GM19467 (cell line): ENCODE results near the gene CUEDC1.

Experiments
- ATAC-seq: cut with Tn5 transposase; IDR thresholded peaks from one replicate; pipeline ENCODE4 v1.9.1; 2021; ENCODE audit warnings: mild to moderate bottlenecking, moderate library complexity; ENCODE audit not compliant: unreplicated experiment

CUEDC1 gene

DNA sequence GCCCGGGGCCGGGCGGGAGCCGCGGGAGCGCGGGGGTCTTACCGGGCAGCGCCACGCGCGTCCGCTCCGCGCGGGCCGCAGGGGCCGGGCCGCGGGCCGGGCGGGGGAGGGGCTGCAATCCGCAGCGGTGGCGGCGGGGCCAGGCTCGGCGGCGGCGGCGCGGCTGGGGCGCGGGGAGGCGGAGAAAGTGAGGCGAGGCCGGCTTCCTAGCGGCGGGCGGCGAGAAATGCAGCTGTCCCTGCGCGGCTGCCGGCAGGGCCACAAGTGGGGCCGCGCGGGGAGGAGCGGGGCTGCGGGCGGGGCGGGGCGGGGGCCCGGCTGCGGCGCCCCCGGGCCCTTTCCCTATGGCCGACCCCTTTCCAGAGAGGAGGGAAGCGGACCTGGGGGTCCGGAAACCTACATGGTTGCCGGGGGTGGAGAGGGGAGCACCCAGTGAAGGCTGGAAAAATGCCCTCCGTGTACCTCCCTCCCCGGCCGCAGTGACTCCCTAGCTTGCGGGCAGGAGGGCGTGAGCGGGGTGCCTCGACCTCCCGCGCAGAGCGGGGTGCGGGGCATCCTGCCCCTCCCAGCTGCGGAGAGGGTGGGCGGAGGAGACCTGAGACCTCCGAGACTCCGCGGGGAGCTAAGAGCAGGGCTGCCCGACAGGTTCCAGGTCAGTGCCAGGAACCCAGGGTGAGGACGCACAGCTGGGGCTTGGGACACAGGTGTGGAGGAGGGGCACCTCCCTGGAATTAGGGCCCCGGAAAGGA is at the start of gene CUEDC1:
Gene CUEDC1 (minus strand): TSS at position 230 of the 749 bp plus-strand sequence. CDS start 69,848 bp downstream, outside the sequence.
- no peak for ATAC-seq

- no peak for ATAC-seq
These were observed 48.8 kb upstream of the CUEDC1 start for GRCh38 chr17:58004060-58004459.

DNA sequence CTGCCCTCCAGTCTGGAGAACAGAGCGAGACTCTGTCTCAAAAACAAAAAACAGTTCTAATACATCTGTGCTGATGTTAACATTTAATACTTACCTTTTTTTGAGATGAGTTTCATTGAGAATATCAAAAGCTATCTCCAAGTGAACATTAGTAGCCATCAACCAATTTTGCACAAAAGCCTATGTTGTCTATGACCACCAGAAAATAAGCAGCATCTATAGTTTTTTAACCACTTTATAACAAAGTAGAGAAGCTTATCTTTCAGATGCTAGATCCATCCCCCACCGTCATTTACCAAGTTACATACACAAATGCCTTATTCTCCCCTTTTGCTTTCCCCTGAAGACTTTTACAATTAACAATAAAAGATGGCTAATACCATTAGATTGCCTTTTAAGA is 47.8 kb upstream of the CUEDC1 start:
- no peak for ATAC-seq

GRCh38 chr17:58002154-58002948 is 47.1 kb upstream of the CUEDC1 start:
- ATAC-seq, result no peak

DNA sequence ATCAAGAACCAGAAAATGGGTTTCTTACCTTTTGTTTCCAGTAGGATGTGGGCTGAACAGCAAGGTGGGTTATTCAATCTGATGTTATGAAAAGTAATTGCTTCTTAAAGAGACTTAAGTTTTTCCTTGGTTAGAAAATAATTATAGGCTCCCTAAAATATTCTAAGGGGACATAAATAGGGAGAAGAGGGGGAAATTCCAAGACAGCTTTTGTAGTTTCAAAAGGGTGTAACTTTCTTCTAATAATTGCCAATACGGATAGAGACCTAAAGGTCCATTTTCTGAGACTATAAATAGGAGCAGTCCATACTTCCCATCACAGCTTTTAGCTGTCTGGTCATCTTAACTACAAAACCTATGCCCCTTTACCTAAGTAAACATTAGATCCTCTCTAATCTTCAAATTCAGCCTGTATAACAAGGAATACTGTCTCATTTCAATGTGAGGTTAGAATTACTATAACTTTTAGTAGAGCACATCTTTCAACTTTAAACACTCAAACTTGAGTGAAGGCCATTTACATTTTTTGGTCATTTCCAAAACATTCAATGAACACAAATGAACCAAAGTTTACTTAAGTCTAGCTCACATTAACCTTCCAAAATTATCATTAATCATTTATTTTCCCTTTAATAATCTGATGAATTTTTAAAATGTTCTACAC is 46.4 kb upstream of the CUEDC1 start:
- no peak for ATAC-seq

DNA sequence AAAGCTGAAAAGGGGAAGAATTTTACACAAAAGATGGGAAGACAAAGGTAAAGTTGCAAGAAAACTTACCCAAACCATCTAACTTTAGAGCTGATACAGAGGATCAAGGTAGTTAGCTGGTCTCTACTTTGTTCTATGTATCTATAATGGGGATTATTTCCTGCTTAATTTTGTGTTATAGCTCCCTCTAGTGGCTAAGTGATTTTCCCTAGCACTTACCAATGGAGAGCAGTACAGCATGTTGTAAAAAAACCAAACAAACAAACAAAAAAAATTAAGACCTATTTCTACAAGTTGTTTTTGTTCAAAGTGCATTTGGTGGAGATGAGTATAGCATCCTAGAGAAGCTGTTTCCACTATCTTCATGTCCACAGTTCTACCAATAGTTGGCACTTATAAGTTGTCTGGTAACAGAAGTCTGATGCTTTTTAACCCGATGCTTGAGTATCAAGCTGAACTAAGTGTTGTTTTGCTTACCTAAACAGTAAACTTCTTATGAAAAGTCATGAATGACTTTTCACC is 44.3 kb upstream of the CUEDC1 start:
- ATAC-seq, result no peak

DNA sequence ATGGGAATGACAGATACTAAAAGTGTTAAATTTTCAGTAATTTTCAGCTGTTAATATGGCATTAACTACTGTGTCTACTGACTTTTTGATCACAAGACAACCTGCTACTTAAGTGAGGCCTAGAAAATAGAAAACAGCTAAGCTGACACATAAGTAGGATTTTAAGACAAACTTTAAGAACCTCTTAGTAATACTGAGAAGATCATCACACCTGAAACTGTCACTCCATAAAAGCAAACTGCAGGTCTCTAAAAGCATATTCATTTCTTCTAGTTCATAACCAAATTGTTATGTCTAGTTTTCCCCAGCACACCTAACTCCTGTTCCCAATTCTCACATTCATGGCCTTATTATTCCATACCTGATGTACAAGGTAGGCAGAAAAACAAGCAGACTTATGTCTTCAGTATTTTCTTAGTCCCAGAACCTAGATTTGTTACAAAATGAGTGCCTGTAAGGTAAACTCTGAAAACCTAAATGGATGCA is 43.8 kb upstream of the CUEDC1 start:
- no peak for ATAC-seq

DNA sequence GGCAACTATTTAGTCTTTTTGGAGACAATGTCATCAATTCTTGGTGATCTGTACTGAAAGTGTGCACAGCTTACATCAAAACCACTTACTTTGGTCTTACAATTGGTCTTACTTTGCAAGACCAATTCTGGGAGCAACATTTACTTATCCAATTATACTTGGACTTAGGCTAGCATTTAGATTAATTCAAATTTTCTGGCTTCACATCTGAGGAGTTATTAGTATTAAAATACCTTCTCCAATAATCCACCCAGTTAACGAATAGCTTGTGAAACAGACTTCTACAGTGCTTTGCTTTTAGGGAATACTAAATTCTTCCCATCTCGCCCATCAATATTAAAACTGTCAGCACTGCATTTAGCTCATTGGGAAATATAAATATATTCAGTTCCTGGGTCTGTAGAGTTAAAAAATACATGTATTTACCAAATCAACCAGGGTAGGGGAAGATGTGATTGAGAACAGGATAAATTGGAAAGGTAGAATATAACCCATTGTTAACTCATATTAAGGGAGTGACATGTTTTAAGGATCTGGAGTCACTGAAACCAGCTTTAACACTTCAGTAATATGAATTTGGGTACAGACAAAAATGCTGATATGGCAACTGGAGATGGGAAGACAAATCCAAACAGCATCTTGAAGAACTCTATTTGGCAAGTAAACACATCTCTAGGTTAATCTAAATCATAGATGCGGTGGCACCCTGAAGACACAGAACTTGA is 42.0 kb upstream of the CUEDC1 start:
- no peak for ATAC-seq

- no peak for ATAC-seq
These were observed 40.1 kb upstream of the CUEDC1 start for GRCh38 chr17:57995076-57995956.

- no peak for ATAC-seq
These were observed 39.2 kb upstream of the CUEDC1 start for GRCh38 chr17:57994436-57994835.

DNA sequence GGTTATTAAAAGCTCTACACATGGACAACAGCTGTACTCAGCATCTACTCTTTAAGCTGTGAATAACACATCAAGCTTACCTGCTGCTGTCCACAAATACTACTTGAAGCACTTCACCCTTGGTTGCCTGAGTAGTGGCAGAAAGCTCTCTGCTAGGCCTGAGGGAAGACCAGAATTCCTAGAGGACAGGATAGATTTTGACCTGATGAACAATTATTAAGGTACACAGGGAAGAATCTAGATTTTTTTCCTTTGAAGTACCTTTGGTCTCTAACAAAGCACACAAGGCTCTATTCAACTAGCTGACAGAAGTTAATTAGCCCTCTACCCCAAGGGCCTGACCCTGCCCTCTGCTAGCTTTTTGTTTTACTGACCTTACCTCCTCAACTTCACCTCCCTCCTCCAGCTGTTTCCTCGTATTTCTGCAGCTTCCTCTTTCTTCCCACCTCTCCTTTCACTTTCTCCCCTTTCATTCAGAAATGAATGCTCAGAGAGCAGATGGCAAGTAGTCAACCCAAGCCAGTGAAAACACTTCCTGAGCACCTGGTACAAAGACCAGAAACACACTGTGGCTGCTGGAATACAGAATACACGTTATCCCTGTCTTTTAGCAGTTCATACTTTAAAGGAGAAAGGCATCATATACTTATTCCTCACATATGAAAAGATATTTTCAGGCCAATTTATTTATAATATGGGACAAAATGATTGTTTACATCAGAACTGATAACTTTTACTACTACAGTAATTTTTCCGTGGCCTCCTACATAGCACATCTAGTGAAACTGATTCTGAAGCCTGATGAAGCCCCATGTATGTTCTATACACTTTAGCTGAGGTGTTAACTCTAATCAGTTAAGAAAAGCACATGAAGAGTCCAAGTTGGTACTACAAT is 38.5 kb upstream of the CUEDC1 start:
- no peak for ATAC-seq

GRCh38 chr17:57991537-57991936 is 36.3 kb upstream of the CUEDC1 start:
- ATAC-seq, result no peak

- ATAC-seq, result no peak
These were observed 34.8 kb upstream of the CUEDC1 start for GRCh38 chr17:57990037-57990436.

- ATAC-seq, result peak; percentile 62
These were observed 33.4 kb upstream of the CUEDC1 start for GRCh38 chr17:57988301-57989250.

GRCh38 chr17:57987581-57988300 is 32.5 kb upstream of the CUEDC1 start, which contains the start of gene VEZF1:
VEZF1 (minus strand) TSS chr17:57988254; CDS start chr17:57988111, 143 bp downstream.
- peak; percentile 59 for ATAC-seq

DNA sequence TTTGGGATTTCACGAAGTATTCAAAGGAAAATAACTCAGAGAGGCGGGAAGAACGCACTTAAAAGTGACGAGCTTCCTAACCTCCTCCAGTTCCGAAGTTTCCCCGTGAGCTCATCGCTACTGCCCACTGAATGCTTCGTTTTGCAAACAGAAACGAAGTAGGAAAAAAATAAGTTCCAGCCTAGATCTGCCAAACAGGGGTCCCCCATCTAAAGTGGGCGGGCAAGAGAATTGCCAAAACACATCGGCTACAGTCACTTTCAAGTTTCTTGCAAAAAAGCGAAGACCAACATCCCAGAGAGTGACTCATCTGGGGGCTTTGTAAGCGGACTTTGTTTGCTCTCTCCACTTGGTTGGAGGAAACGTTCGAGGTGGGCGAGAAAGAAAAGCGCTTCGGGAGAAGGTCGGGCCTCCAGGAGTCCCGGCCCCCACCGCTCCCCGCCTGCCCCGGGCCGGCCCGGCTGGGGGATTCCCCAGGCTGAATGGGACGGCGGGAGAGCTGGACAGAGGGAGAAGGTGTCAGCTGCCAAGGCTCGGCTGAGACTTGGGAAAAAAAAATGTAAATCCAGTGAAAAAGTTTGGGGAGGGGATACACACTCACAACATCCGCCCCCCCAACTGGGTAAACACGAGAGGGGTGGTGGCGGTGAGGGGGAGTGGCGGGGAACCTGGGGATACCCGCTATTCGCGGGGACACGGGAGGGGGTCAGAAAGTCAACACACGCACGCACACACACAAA is 31.8 kb upstream of the CUEDC1 start:
- ATAC-seq, result peak; percentile 13
